ENCODE results near the gene ZNF182. TPM values are rescaled to one million over a fixed set of nuclear protein-coding genes. Genes with fewer than 3 reads are reported as not detected.
"Not testable (repeated sequence)": the region's sequence is repeated elsewhere in the genome, so short reads cannot be mapped to it uniquely, and the experiment has no call there.

The ZNF182 gene
- 5.8 TPM for polyA plus RNA-seq (2013, experiment 1 of 2)
- polyA plus RNA-seq (2013, experiment 2 of 2), result 5.6 TPM

- Histone ChIP-seq H3K9me3 (ENCODE audit: insufficient read depth, low read depth, low read length) (no peaks in the 10 kb centered on the region), H3K36me3 (ENCODE audit: insufficient read depth, low read length) (peaks cover 12% of the 10 kb centered on the region), H3K4me3 (ENCODE audit: low read length) (peak within 1 kb of the TSS; percentile 85), H3K4me1 (ENCODE audit: insufficient read depth, low read length) (0 out of 2 replicates have a peak, but pooled peaks cover 4% of the 10 kb centered on the region), H3K27me3 (ENCODE audit: insufficient read depth, low read length) (no peaks in the 10 kb centered on the region), H3K9ac (ENCODE audit: low read depth, low read length) (peak within 1 kb of the TSS; percentile 67), H3K27ac (ENCODE audit: low read depth, low read length) (no peak within 1 kb of the TSS)
- WGBS, result under 1% methylated on average over 27 of the region's 34 CpGs
Measured at GRCh38 chrX:48003758-48004457, at the start of gene ZNF182. TSS of gene ZNF182 (minus strand) at chrX:48003989. CDS start at chrX:48002609, 1,380 bp downstream.

GRCh38 chrX:48046846-48047245, 43.1 kb upstream of the ZNF182 start:
- H3K9me3 ChIP-seq (ENCODE audit: insufficient read depth, low read depth, low read length), result no peaks in the 10 kb centered on the region
- H3K9ac ChIP-seq (ENCODE audit: low read depth, low read length), result no peak overlapping the region
- WGBS, result 86% methylated on average over 2 of the region's 5 CpGs
- no peak overlapping the region for H3K4me3 ChIP-seq (ENCODE audit: low read length)
- no peaks in the 10 kb centered on the region for H3K27me3 ChIP-seq (ENCODE audit: insufficient read depth, low read length)
- H3K4me1 ChIP-seq (ENCODE audit: insufficient read depth, low read length), result no peaks in the 10 kb centered on the region
- H3K36me3 ChIP-seq (ENCODE audit: insufficient read depth, low read length), result no peaks in the 10 kb centered on the region
- H3K27ac ChIP-seq (ENCODE audit: low read depth, low read length), result no peak overlapping the region

GRCh38 chrX:48045410-48046311, 41.9 kb upstream of the ZNF182 start:
- H3K9ac ChIP-seq (ENCODE audit: low read depth, low read length), result no peak overlapping the region
- no peaks in the 10 kb centered on the region for H3K27me3 ChIP-seq (ENCODE audit: insufficient read depth, low read length)

GRCh38 chrX:48043056-48043455, 39.3 kb upstream of the ZNF182 start:
- Histone ChIP-seq H3K4me1 (ENCODE audit: insufficient read depth, low read length) (no peaks in the 10 kb centered on the region), H3K4me3 (ENCODE audit: low read length) (no peak overlapping the region)
- 85% methylated on average over 4 of the region's 4 CpGs for WGBS

More at GRCh38 chrX:48045410-48046311, 41.9 kb upstream of the ZNF182 start:
- WGBS, result 86% methylated on average over 6 of the region's 8 CpGs
- H3K4me3 ChIP-seq (ENCODE audit: low read length), result no peak overlapping the region
- H3K4me1 ChIP-seq (ENCODE audit: insufficient read depth, low read length), result no peaks in the 10 kb centered on the region
- no peaks in the 10 kb centered on the region for H3K36me3 ChIP-seq (ENCODE audit: insufficient read depth, low read length)
- no peaks in the 10 kb centered on the region for H3K9me3 ChIP-seq (ENCODE audit: insufficient read depth, low read depth, low read length)
- no peak overlapping the region for H3K27ac ChIP-seq (ENCODE audit: low read depth, low read length)

GRCh38 chrX:48035891-48036290, 32.1 kb upstream of the ZNF182 start:
- H3K27ac ChIP-seq (ENCODE audit: low read depth, low read length), result no peak overlapping the region
- no peaks in the 10 kb centered on the region for H3K4me1 ChIP-seq (ENCODE audit: insufficient read depth, low read length)
- H3K27me3 ChIP-seq (ENCODE audit: insufficient read depth, low read length), result no peaks in the 10 kb centered on the region
- H3K9ac ChIP-seq (ENCODE audit: low read depth, low read length), result no peak overlapping the region
- H3K36me3 ChIP-seq (ENCODE audit: insufficient read depth, low read length), result no peaks in the 10 kb centered on the region
- H3K4me3 ChIP-seq (ENCODE audit: low read length), result no peak overlapping the region
- WGBS, result 83% methylated on average over 3 of the region's 4 CpGs
- H3K9me3 ChIP-seq (ENCODE audit: insufficient read depth, low read depth, low read length), result no peaks in the 10 kb centered on the region

More at GRCh38 chrX:48043056-48043455, 39.3 kb upstream of the ZNF182 start:
- no peaks in the 10 kb centered on the region for H3K9me3 ChIP-seq (ENCODE audit: insufficient read depth, low read depth, low read length)
- no peak overlapping the region for H3K9ac ChIP-seq (ENCODE audit: low read depth, low read length)
- no peaks in the 10 kb centered on the region for H3K36me3 ChIP-seq (ENCODE audit: insufficient read depth, low read length)
- H3K27ac ChIP-seq (ENCODE audit: low read depth, low read length), result no peak overlapping the region
- no peaks in the 10 kb centered on the region for H3K27me3 ChIP-seq (ENCODE audit: insufficient read depth, low read length)

- H3K9ac ChIP-seq (ENCODE audit: low read depth, low read length); H3K9me3 ChIP-seq (ENCODE audit: insufficient read depth, low read depth, low read length); H3K4me1 ChIP-seq (ENCODE audit: insufficient read depth, low read length); H3K27ac ChIP-seq (ENCODE audit: low read depth, low read length); H3K27me3 ChIP-seq (ENCODE audit: insufficient read depth, low read length); H3K36me3 ChIP-seq (ENCODE audit: insufficient read depth, low read length); H3K4me3 ChIP-seq (ENCODE audit: low read length): not testable (repeated sequence)
- WGBS, result 83% methylated on average over 7 of the region's 10 CpGs
Measured at GRCh38 chrX:48030641-48031173, 26.9 kb upstream of the ZNF182 start.

GRCh38 chrX:48030237-48030636, 26.4 kb upstream of the ZNF182 start:
- H3K9me3 ChIP-seq (ENCODE audit: insufficient read depth, low read depth, low read length), result no peaks in the 10 kb centered on the region

GRCh38 chrX:48028091-48028490, 24.3 kb upstream of the ZNF182 start:
- Histone ChIP-seq H3K27me3 (ENCODE audit: insufficient read depth, low read length) (no peaks in the 10 kb centered on the region), H3K4me3 (ENCODE audit: low read length) (no peak overlapping the region), H3K9me3 (ENCODE audit: insufficient read depth, low read depth, low read length) (no peaks in the 10 kb centered on the region), H3K9ac (ENCODE audit: low read depth, low read length) (no peak overlapping the region), H3K36me3 (ENCODE audit: insufficient read depth, low read length) (no peaks in the 10 kb centered on the region), H3K27ac (ENCODE audit: low read depth, low read length) (no peak overlapping the region), H3K4me1 (ENCODE audit: insufficient read depth, low read length) (no peaks in the 10 kb centered on the region)
- 94% methylated on average over 8 of the region's 8 CpGs for WGBS

More at GRCh38 chrX:48030237-48030636, 26.4 kb upstream of the ZNF182 start:
- H3K27me3 ChIP-seq (ENCODE audit: insufficient read depth, low read length), result no peaks in the 10 kb centered on the region
- no peak overlapping the region for H3K4me3 ChIP-seq (ENCODE audit: low read length)
- H3K27ac ChIP-seq (ENCODE audit: low read depth, low read length), result no peak overlapping the region
- H3K4me1 ChIP-seq (ENCODE audit: insufficient read depth, low read length), result no peaks in the 10 kb centered on the region
- 93% methylated on average over 10 of the region's 10 CpGs for WGBS
- no peaks in the 10 kb centered on the region for H3K36me3 ChIP-seq (ENCODE audit: insufficient read depth, low read length)
- no peak overlapping the region for H3K9ac ChIP-seq (ENCODE audit: low read depth, low read length)

GRCh38 chrX:48027545-48027944, 23.8 kb upstream of the ZNF182 start:
- H3K9ac ChIP-seq (ENCODE audit: low read depth, low read length); H3K27ac ChIP-seq (ENCODE audit: low read depth, low read length); H3K4me1 ChIP-seq (ENCODE audit: insufficient read depth, low read length); H3K36me3 ChIP-seq (ENCODE audit: insufficient read depth, low read length); H3K4me3 ChIP-seq (ENCODE audit: low read length); H3K9me3 ChIP-seq (ENCODE audit: insufficient read depth, low read depth, low read length); H3K27me3 ChIP-seq (ENCODE audit: insufficient read depth, low read length): not testable (repeated sequence)
- whole genome bisulfite sequencing, result 98% methylated on average over 3 of the region's 4 CpGs

GRCh38 chrX:48025561-48025960, 21.8 kb upstream of the ZNF182 start:
- H3K9ac ChIP-seq (ENCODE audit: low read depth, low read length), result no peak overlapping the region
- no peaks in the 10 kb centered on the region for H3K36me3 ChIP-seq (ENCODE audit: insufficient read depth, low read length)
- no peaks in the 10 kb centered on the region for H3K27me3 ChIP-seq (ENCODE audit: insufficient read depth, low read length)
- no peak overlapping the region for H3K4me3 ChIP-seq (ENCODE audit: low read length)
- WGBS, result 24% methylated on average over 4 of the region's 7 CpGs
- H3K4me1 ChIP-seq (ENCODE audit: insufficient read depth, low read length), result peaks cover 2% of the 10 kb centered on the region; the same call in 1 of the 2 replicates
- no peaks in the 10 kb centered on the region for H3K9me3 ChIP-seq (ENCODE audit: insufficient read depth, low read depth, low read length)
- H3K27ac ChIP-seq (ENCODE audit: low read depth, low read length), result no peak overlapping the region

- Histone ChIP-seq H3K9me3 (ENCODE audit: insufficient read depth, low read depth, low read length) (no peaks in the 10 kb centered on the region), H3K27me3 (ENCODE audit: insufficient read depth, low read length) (no peaks in the 10 kb centered on the region), H3K4me1 (ENCODE audit: insufficient read depth, low read length) (peaks cover 3% of the 10 kb centered on the region; the same call in 1 of the 2 replicates), H3K9ac (ENCODE audit: low read depth, low read length) (no peak overlapping the region), H3K4me3 (ENCODE audit: low read length) (no peak overlapping the region), H3K27ac (ENCODE audit: low read depth, low read length) (no peak overlapping the region), H3K36me3 (ENCODE audit: insufficient read depth, low read length) (no peaks in the 10 kb centered on the region)
- 95% methylated on average over 3 of the region's 3 CpGs for WGBS
Measured at GRCh38 chrX:48022738-48023137, 18.9 kb upstream of the ZNF182 start.

Measured in HUES64 (cell line).